Neutrophil (primary cell): ENCODE measurements around the gene RPS6KA4.

Experiments used
- H3K27ac ChIP-seq: fragments of 200-600 bp; sonication (generic); 2 replicates; pipeline ENCODE4 v1.5.1; 2016; ENCODE audit warnings: mild to moderate bottlenecking, moderate library complexity
- H3K27me3 ChIP-seq: fragments of 200-600 bp; sonication (generic); 2 replicates; pipeline ENCODE4 v1.6.0; 2016; ENCODE audit warnings: mild to moderate bottlenecking
- H3K36me3 ChIP-seq: fragments of 200-600 bp; sonication (generic); 2 replicates; pipeline ENCODE4 v1.5.1; 2017
- H3K4me1 ChIP-seq, 2 experiments: fragments of 200-600 bp in 1 of 2; sonication (generic) in 1 of 2; 1 replicate in 1 of 2; 2 replicates in 1 of 2; pipeline versions ENCODE4 v1.5.1 to v1.6.1; 2013 to 2016; ENCODE audit warnings: low read depth in 1 of 2, low read length in 1 of 2, mild to moderate bottlenecking in 1 of 2, moderate library complexity in 1 of 2; ENCODE audit not compliant: control insufficient read depth in 1 of 2, insufficient read depth in 1 of 2
- H3K4me3 ChIP-seq, 2 experiments: fragments of 200-600 bp in 1 of 2; sonication (generic) in 1 of 2; 1 replicate in 1 of 2; 2 replicates in 1 of 2; pipeline ENCODE4 v1.5.1; 2013 to 2016; ENCODE audit warnings: low read depth in 1 of 2, low read length in 1 of 2, mild to moderate bottlenecking in 1 of 2, moderate library complexity in 1 of 2
- H3K9me3 ChIP-seq: fragments of 200-600 bp; sonication (generic); 2 replicates; pipeline ENCODE4 v1.5.1; 2016
- TF ChIP-seq, protein P1 (sequence below): fragments of 200-600 bp; sonication (generic); IDR thresholded peaks from 2 replicates; pipeline ENCODE4 v1.5.1; 2016; ENCODE audit warnings: antibody characterized with exemption

Gene RPS6KA4

DNA sequence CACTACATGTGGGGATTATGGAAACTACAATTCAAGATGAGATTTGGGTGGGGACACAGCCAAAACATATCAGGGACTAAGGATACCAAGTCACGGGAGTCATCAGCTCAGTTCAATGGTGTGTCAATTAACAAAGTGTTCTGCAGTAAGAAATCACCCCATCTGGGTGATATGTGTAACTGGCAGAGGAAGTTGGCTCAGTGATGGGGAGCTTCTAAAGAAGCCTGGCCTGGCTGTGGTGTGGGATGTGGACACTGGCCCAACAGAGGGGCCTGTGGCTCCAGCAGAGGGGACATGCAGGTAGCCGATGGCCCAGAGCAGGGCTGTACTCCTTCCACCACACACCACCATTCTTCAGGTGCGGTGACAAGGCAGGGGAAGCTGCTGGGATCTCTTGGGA lies 31.6 kb downstream of the RPS6KA4 start:
- Histone ChIP-seq H3K4me3 (peak overlapping the region in 1 of 2 experiments; percentile 24), H3K27ac (peak overlapping the region; percentile 77), H3K9me3 (no peaks in the 10 kb centered on the region), H3K36me3 (no peaks in the 10 kb centered on the region), H3K4me1 (peaks cover 37 to 48% of the 10 kb centered on the region in 2 experiments), H3K27me3 (no peaks in the 10 kb centered on the region)
- TF ChIP-seq, protein P1, sequence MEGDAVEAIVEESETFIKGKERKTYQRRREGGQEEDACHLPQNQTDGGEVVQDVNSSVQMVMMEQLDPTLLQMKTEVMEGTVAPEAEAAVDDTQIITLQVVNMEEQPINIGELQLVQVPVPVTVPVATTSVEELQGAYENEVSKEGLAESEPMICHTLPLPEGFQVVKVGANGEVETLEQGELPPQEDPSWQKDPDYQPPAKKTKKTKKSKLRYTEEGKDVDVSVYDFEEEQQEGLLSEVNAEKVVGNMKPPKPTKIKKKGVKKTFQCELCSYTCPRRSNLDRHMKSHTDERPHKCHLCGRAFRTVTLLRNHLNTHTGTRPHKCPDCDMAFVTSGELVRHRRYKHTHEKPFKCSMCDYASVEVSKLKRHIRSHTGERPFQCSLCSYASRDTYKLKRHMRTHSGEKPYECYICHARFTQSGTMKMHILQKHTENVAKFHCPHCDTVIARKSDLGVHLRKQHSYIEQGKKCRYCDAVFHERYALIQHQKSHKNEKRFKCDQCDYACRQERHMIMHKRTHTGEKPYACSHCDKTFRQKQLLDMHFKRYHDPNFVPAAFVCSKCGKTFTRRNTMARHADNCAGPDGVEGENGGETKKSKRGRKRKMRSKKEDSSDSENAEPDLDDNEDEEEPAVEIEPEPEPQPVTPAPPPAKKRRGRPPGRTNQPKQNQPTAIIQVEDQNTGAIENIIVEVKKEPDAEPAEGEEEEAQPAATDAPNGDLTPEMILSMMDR, result no peak

DNA sequence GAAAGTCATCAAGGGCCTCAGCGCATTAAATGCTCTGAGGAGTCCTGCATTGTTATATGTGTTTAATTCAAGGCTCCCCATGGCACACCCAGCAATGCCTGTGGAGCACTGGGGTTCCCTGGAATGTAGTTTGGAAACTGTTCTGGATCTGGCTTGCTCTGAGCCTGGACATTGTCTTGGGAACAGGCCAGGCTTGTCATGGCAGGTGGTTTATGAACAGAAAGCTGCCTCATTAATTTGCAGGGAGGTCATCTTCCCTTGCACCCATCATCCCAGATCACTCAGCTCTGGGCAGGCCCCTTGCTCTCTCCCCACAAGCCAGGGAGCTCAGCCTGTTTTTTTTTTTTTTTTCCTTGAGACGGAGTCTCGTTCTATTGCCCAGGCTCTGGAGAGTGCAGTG lies 32.9 kb downstream of the RPS6KA4 start:
- H3K27me3 ChIP-seq, result no peaks in the 10 kb centered on the region
- H3K9me3 ChIP-seq, result no peaks in the 10 kb centered on the region
- peak overlapping the region; percentile 77 for H3K27ac ChIP-seq
- no peak overlapping the region for H3K4me3 ChIP-seq
- no peaks in the 10 kb centered on the region for H3K36me3 ChIP-seq
- TF ChIP-seq, protein P1, result no peak
- H3K4me1 ChIP-seq, result peaks cover 32 to 41% of the 10 kb centered on the region in 2 experiments

DNA sequence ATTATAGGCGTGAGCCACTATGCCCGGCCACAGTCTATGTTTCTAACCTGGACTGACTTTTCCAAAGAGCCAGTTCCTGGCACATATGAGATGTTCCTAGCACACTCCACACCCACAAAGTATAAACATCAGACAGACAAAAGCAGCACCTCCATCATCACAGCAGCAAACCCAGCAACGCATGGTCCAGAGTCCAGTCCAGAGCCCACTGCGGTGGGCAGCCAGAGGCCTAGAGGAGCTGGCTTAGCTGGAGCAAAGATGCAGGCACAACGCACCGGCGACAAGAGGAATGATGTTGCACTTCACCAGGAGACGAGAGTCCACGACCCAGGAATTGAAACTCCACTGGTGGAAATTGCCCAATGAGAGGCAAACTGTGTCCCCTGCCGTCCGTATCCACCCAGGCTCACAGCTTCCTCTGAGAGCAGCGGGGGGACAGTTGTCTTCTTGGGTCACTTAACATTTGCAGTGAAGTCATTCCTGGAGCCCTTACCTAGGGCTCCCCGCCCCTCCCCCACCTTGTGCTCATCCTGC lies 36.6 kb downstream of the RPS6KA4 start:
- no peaks in the 10 kb centered on the region for H3K27me3 ChIP-seq
- no peaks in the 10 kb centered on the region for H3K36me3 ChIP-seq
- H3K4me3 ChIP-seq, result no peak overlapping the region
- H3K9me3 ChIP-seq, result no peaks in the 10 kb centered on the region
- H3K27ac ChIP-seq, result no peak overlapping the region
- TF ChIP-seq, protein P1, result no peak
- peaks cover 29 to 31% of the 10 kb centered on the region in 2 experiments for H3K4me1 ChIP-seq

DNA sequence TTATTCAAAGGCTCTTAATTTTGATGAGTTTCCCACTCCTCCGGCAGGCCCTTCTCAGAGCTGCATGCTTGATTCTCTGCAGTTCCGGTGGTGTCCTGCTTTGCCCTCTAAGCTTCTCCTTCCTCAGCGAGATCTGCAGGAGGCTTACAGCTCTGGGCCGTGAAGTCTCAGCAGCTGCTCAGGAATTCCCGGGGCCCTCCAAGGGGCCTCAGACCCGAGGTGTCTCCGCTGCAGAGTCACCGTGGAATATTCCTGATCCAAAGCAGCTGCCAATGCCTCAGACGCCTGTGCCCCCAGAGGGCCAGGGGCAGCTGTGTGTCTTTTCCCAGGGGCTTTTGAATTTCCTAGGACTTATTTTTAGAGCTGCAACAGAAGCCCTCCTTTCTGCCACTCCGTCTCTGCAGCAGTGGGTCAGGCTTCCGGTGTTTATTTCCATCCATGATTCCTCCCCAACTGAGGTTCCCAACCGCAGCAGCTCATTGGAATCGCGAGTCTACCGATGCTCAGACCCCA lies 37.2 kb downstream of the RPS6KA4 start:
- Histone ChIP-seq H3K27ac (no peak overlapping the region), H3K27me3 (no peaks in the 10 kb centered on the region), H3K4me3 (no peak overlapping the region), H3K36me3 (no peaks in the 10 kb centered on the region), H3K9me3 (no peaks in the 10 kb centered on the region), H3K4me1 (peaks cover 24 to 27% of the 10 kb centered on the region in 2 experiments)
- TF ChIP-seq, protein P1, result no peak

DNA sequence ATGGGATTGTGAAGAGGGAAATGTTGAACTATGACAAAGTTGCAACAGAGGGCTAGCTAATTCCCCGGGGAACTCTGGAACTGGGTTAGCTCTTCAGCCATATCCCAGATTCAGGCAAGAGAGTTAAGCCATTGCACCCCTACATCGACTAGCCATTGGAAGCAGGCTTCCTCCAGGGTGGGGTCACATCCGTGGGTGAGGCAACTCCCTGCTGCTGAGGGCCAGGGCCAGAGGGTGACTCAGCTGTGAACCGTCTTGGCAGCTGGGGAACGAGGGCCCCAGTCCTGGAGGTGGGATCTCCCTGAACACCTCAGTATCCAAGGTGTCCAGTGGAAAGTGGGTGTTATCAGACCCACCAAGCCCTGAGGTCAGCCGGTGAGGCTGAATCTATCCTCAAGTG lies 41.1 kb downstream of the RPS6KA4 start:
- H3K27ac ChIP-seq, result no peak overlapping the region
- H3K27me3 ChIP-seq, result no peaks in the 10 kb centered on the region
- H3K4me1 ChIP-seq, result peaks cover 15 to 17% of the 10 kb centered on the region in 2 experiments
- H3K36me3 ChIP-seq, result no peaks in the 10 kb centered on the region
- TF ChIP-seq, protein P1, result no peak
- no peak overlapping the region for H3K4me3 ChIP-seq
- no peaks in the 10 kb centered on the region for H3K9me3 ChIP-seq
